RWPE2 (cell line): ENCODE data around the gene PDE6B.
A peak's percentile ranks its signal among the peaks of the same experiment; 100 is the strongest.

ENCODE experiments used
- ATAC-seq: fragments of 200-7000 bp; cut with Tn5 transposase; 3 replicates; pipeline ENCODE4 v1.9.1; 2021; ENCODE audit warnings: low read depth
- DNase-seq: peaks from one replicate; pipeline ENCODE4 v3.0.0-alpha.2; 2020; ENCODE audit warnings: low spot score
- H3K27ac ChIP-seq: fragments of 450-650 bp; 2 replicates; pipeline ENCODE4 v1.5.1; 2017; ENCODE audit warnings: mild to moderate bottlenecking; ENCODE audit not compliant: poor library complexity, severe bottlenecking
- H3K27me3 ChIP-seq: fragments of 250-450 bp; sonication (Bioruptor Pico); 2 replicates; pipeline ENCODE4 v1.5.1; 2021; ENCODE audit warnings: mild to moderate bottlenecking, moderate library complexity; ENCODE audit not compliant: insufficient read depth, poor library complexity, severe bottlenecking
- H3K36me3 ChIP-seq: fragments of 250-450 bp; sonication (Bioruptor Pico); 2 replicates; pipeline ENCODE4 v1.5.1; 2020; ENCODE audit warnings: low read depth, mild to moderate bottlenecking, moderate library complexity
- H3K4me1 ChIP-seq: fragments of 250-450 bp; sonication (Bioruptor Pico); 2 replicates; pipeline ENCODE4 v1.5.1; 2021; ENCODE audit warnings: mild to moderate bottlenecking, moderate library complexity; ENCODE audit not compliant: insufficient read depth, poor library complexity, severe bottlenecking
- H3K4me3 ChIP-seq: fragments of 250-450 bp; sonication (Bioruptor Pico); 2 replicates; pipeline ENCODE4 v1.5.1; 2021; ENCODE audit warnings: mild to moderate bottlenecking, moderate library complexity; ENCODE audit not compliant: severe bottlenecking
- H3K9me3 ChIP-seq: fragments of 250-450 bp; sonication (Bioruptor Pico); 2 replicates; pipeline ENCODE4 v1.5.1; 2021; ENCODE audit warnings: mild to moderate bottlenecking, moderate library complexity; ENCODE audit not compliant: severe bottlenecking
- TF ChIP-seq, protein P1 (sequence below): fragments of 450-650 bp; IDR thresholded peaks from one replicate; pipeline ENCODE4 v1.5.1; 2017; ENCODE audit warnings: mild to moderate bottlenecking, moderate library complexity; ENCODE audit not compliant: poor library complexity, severe bottlenecking

PDE6B gene

DNA sequence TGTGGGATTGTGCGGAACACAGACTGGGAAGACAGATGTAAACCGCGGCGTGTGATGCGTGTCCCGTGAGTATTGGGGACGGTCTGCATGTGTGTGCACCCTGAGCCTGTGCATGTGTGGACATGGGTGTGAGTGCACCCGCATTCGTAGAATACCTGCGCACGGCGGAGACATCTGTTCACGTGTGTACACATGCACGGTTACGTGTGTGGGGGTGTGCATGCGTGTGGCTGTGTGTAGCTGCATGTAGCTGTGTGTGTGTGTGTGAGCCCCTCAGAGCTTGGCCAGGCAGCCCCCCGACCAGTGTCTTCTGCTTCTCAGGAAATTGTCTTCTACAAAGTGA, 29.1 kb downstream of the PDE6B start:
- Histone ChIP-seq H3K27me3 (peaks cover 7% of the 10 kb centered on the region), H3K4me3 (no peak overlapping the region), H3K4me1 (no peaks in the 10 kb centered on the region), H3K27ac (no peak overlapping the region), H3K36me3 (no peaks in the 10 kb centered on the region), H3K9me3 (no peaks in the 10 kb centered on the region)
- DNase-seq: no peak
- ATAC-seq: no peak
- TF ChIP-seq, protein P1, sequence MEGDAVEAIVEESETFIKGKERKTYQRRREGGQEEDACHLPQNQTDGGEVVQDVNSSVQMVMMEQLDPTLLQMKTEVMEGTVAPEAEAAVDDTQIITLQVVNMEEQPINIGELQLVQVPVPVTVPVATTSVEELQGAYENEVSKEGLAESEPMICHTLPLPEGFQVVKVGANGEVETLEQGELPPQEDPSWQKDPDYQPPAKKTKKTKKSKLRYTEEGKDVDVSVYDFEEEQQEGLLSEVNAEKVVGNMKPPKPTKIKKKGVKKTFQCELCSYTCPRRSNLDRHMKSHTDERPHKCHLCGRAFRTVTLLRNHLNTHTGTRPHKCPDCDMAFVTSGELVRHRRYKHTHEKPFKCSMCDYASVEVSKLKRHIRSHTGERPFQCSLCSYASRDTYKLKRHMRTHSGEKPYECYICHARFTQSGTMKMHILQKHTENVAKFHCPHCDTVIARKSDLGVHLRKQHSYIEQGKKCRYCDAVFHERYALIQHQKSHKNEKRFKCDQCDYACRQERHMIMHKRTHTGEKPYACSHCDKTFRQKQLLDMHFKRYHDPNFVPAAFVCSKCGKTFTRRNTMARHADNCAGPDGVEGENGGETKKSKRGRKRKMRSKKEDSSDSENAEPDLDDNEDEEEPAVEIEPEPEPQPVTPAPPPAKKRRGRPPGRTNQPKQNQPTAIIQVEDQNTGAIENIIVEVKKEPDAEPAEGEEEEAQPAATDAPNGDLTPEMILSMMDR: no peak

DNA sequence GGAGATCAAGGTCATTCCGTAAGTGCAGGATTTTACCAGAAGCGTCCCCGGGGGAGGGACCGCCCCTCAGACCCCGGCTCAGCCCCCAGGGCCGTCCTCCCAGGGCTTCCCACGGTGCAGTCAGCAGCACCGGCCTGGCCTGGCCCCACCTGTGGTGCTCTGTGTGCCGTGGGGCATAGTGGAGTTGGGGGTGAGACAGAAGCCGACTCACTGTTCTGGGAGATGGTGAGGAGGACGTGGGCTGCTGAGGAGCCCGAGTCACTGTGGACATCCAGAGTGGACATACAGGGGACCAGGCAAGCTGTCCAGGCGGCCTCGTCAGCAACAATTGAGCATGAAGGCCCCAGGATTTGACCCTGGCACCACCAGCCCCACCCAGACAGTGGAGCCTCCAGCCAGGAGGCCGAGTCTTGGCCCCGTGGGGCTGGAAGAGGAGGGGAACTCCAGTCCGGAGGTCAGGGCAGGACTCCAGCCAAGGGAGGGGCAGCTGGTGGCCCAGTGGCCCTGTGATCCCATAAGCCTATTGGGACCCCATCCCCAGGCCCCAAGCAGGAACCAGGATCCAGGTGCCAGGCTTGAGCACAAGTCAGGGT, 29.6 kb downstream of the PDE6B start:
- Histone ChIP-seq H3K9me3 (no peaks in the 10 kb centered on the region), H3K27me3 (peaks cover 7% of the 10 kb centered on the region), H3K4me1 (no peaks in the 10 kb centered on the region), H3K4me3 (no peak overlapping the region), H3K27ac (no peak overlapping the region), H3K36me3 (no peaks in the 10 kb centered on the region)
- peak; percentile 44 for DNase-seq
- ATAC-seq: no peak
- TF ChIP-seq, protein P1: no peak

DNA sequence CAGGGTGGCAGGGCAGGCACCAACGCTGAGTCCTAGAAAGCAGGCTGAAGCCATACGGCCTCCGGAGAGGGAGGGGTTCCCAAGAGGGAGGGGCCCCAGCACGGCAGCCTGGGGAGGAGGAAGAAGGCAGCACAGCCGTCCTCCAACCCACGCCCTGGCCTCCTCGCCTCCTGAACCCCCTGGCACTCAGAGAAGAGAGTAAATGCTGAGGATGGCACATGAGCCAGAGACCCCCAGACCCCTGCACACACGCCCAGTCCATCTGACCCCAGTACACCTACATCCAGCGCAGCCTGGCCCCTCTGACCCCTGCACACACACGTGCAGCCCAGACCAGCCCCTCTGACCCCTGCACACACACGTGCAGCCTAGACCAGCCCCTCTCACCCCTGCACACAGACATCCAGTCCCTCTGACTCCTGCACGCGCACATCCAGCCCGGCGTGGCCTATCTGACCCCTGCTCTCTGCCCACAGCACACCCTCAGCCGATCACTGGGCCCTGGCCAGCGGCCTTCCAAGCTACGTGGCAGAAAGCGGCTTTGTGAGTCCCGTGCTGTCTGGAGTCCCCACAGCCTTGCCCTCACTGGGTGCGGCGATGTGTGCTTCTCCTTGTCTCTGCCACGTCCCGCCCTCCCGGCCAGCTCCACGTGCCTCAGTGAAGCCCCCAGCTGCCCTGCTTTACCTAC, 30.2 kb downstream of the PDE6B start:
- no peaks in the 10 kb centered on the region for H3K36me3 ChIP-seq
- H3K9me3 ChIP-seq: no peaks in the 10 kb centered on the region
- no peak overlapping the region for H3K4me3 ChIP-seq
- peak; percentile 47 for DNase-seq
- H3K27me3 ChIP-seq: peaks cover 3% of the 10 kb centered on the region
- no peaks in the 10 kb centered on the region for H3K4me1 ChIP-seq
- TF ChIP-seq, protein P1: no peak
- no peak overlapping the region for H3K27ac ChIP-seq
- ATAC-seq: no peak

DNA sequence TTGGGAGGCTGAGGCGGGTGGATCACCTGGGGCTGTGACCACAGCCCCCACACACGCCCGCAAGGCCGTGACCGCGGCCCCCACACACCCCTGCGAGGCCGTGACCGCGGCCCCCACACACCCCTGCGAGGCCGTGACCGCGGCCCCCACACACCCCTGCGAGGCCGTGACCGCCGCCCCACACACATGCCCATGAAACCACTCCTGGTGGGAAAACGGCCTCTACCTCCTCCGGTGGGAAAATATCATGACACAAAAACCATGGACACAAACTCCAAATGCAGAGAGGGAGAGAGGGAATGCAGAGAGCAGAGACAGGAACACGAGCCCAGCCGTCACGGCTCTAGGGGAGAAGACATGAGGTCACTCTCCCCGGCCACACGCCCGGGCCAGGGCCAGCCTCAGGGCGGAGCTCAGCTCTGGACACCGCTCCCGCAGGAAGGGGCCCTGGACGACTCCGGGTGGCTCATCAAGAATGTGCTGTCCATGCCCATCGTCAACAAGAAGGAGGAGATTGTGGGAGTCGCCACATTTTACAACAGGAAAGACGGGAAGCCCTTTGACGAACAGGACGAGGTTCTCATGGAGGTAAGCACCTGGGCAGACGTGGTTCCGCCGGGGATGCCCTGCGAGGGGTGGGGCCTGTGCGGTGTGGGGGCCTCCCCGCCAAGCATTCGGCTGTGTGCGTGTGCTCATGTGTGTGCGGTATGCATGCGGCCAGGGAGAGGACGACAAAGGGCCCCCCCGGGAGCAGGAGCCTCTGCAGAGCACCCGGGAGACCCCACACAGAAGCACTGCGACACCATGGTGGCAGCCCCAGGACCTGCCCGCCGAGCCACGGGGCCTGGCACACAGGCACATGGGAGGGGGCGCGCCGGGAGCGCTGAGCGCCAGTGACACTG, 31.3 kb downstream of the PDE6B start:
- Histone ChIP-seq H3K27ac (no peak overlapping the region), H3K4me3 (no peak overlapping the region), H3K36me3 (no peaks in the 10 kb centered on the region), H3K27me3 (no peaks in the 10 kb centered on the region), H3K9me3 (no peaks in the 10 kb centered on the region), H3K4me1 (no peaks in the 10 kb centered on the region)
- peak; percentile 22; the same call in 2 of the 3 replicates for ATAC-seq
- DNase-seq: peak; percentile 54
- TF ChIP-seq, protein P1: no peak
